GM18520 (cell line): Measurements from ENCODE around the gene LFNG.

ENCODE experiments used
- ATAC-seq: cut with Tn5 transposase; IDR thresholded peaks from one replicate; pipeline ENCODE4 v1.9.1; 2021; ENCODE audit not compliant: unreplicated experiment

Gene LFNG

GRCh38 chr7:2568521-2569223 is 49.1 kb downstream of the LFNG start:
- no peak for ATAC-seq

GRCh38 chr7:2569421-2569820 is 49.8 kb downstream of the LFNG start:
- ATAC-seq, result no peak

GRCh38 chr7:2570021-2570420 is 50.4 kb downstream of the LFNG start:
- no peak for ATAC-seq

GRCh38 chr7:2571409-2571808 is 51.8 kb downstream of the LFNG start:
- no peak for ATAC-seq

GRCh38 chr7:2572101-2572842 is 52.7 kb downstream of the LFNG start:
- ATAC-seq, result no peak

- no peak for ATAC-seq
Measured at GRCh38 chr7:2573761-2574160, 54.2 kb downstream of the LFNG start.

GRCh38 chr7:2575046-2575732 is 55.6 kb downstream of the LFNG start:
- no peak for ATAC-seq

- ATAC-seq, result no peak
Measured at GRCh38 chr7:2575733-2576340, 56.3 kb downstream of the LFNG start.

- no peak for ATAC-seq
Measured at GRCh38 chr7:2576742-2577491, 57.3 kb downstream of the LFNG start.
